DND-41 (cell line): ENCODE data around the gene LXN.

Source experiments
- EZH2 ChIP-seq: IDR thresholded peaks from 3 replicates; pipeline ENCODE4 v1.6.1; 2012; ENCODE audit warnings: borderline replicate concordance, low read depth, mild to moderate bottlenecking, moderate library complexity, low read length, inconsistent platforms; ENCODE audit not compliant: severe bottlenecking
- TF ChIP-seq, protein P1 (sequence below): IDR thresholded peaks from 2 replicates; pipeline ENCODE4 v1.5.1; 2012; ENCODE audit warnings: borderline replicate concordance, low read length, moderate library complexity, mild to moderate bottlenecking; ENCODE audit not compliant: poor library complexity, severe bottlenecking; ENCODE audit errors: extremely low read depth

DNA sequence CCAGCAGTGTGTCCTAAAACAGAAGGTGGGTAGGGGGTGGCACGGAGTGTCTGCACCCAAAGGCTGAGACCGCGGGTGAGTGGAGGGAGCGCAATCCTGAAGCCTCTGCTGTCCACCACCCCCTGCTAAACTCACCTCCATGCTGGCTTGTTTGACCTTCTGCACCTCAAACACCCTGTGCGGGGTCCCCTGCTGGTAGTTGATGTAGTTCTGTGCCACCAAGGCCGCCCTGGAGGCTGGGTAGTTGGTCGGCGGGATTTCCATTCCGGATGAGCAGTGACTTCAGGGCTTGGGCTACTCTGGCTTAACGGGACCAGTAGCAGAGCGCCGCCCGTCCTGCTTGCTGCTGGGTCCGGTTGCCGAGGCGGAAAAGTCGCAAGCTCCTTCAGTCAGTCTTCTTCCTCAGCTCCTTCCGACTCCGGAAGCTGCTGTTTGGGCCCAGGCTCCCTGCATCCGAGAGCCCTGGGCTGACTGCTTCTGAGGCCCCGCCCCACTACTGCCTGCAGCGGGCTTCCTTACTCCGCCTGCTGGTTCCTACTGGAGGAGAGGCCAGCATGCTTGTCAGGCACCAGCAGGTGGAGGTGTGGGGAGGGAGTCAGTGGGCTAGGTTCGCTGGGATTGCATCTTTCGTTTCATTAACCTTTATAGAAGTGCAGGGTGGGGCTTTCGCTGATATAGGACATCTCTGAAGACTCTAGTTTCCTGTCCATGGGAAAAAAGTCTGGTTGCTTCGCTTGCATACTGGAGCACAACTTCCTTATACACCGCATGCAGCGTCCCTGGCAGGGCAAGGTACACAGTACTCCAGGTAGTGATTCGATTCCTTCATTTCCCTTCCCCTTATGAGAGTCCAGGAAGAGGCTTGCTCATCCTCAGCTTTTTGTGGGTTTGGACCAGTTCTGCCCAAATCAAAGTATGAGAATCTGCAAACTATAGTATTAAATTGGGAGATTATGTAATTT is at the start of gene LXN:
- TF ChIP-seq, protein P1, sequence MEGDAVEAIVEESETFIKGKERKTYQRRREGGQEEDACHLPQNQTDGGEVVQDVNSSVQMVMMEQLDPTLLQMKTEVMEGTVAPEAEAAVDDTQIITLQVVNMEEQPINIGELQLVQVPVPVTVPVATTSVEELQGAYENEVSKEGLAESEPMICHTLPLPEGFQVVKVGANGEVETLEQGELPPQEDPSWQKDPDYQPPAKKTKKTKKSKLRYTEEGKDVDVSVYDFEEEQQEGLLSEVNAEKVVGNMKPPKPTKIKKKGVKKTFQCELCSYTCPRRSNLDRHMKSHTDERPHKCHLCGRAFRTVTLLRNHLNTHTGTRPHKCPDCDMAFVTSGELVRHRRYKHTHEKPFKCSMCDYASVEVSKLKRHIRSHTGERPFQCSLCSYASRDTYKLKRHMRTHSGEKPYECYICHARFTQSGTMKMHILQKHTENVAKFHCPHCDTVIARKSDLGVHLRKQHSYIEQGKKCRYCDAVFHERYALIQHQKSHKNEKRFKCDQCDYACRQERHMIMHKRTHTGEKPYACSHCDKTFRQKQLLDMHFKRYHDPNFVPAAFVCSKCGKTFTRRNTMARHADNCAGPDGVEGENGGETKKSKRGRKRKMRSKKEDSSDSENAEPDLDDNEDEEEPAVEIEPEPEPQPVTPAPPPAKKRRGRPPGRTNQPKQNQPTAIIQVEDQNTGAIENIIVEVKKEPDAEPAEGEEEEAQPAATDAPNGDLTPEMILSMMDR = no peak
- TF ChIP-seq EZH2 = no peak
